ENCODE data around the gene ADAMTS3.

- TF ChIP-seq CTCF (IDR thresholded peaks at IDR 0.05) (no peak), EZH2 (IDR thresholded peaks at IDR 0.05; ENCODE audit: borderline replicate concordance, insufficient read depth, low read depth, low read length, poor library complexity, severe bottlenecking) (no peak)
These were observed 82.0 kb downstream of the ADAMTS3 start for GRCh38 chr4:72486991-72487390.
